H54 (cell line): ENCODE data around the gene TCEAL5.
"Not testable (repeated sequence)": the region's sequence is repeated elsewhere in the genome, so short reads cannot be mapped to it uniquely, and the experiment has no call there.

Experiments used
- DNase-seq: peaks from one replicate; pipeline ENCODE4 v3.0.0; 2011; ENCODE audit warnings: low spot score, mixed read lengths; ENCODE audit not compliant: insufficient read length
- FAIRE-seq: peaks from 3 replicates; lab custom pipeline; 2011; peaks lifted over from hg19 to GRCh38; lab: Jason Lieb, UNC
- POLR2A ChIP-seq: IDR thresholded peaks from 2 replicates; pipeline ENCODE4 v1.6.1; 2011; ENCODE audit warnings: low read depth, mild to moderate bottlenecking, low read length

TCEAL5 gene

GRCh38 chrX:103276581-103277002 is at the start of gene TCEAL5:
Gene TCEAL5, minus strand, starts transcription at chrX:103276750. Its CDS starts 2,187 bp downstream, at chrX:103274563.
- FAIRE-seq (no peak), DNase-seq (no peak)
- TF ChIP-seq POLR2A = no peak

GRCh38 chrX:103311399-103311780 is 34.8 kb upstream of the TCEAL5 start:
- no peak for FAIRE-seq
- no peak for TF ChIP-seq POLR2A
- no peak for DNase-seq

GRCh38 chrX:103310555-103311398 is 34.2 kb upstream of the TCEAL5 start, which contains the start of gene BEX2:
Gene BEX2, minus strand, starts transcription at chrX:103310990. Its CDS starts 1,014 bp downstream, at chrX:103309976.
- DNase-seq (peak; percentile 27), FAIRE-seq (no peak)
- no peak for TF ChIP-seq POLR2A

GRCh38 chrX:103309860-103310554 is 33.5 kb upstream of the TCEAL5 start:
- DNase-seq (no peak), FAIRE-seq (no peak)
- no peak for TF ChIP-seq POLR2A

- DNase-seq, FAIRE-seq: not testable (repeated sequence)
Measured at GRCh38 chrX:103305666-103306065, 29.1 kb upstream of the TCEAL5 start.

- DNase-seq (no peak), FAIRE-seq (no peak)
- no peak for TF ChIP-seq POLR2A
Measured at GRCh38 chrX:103304705-103305104, 28.2 kb upstream of the TCEAL5 start.

GRCh38 chrX:103293118-103293517 is 16.6 kb upstream of the TCEAL5 start:
- no peak for FAIRE-seq
- TF ChIP-seq POLR2A = no peak

GRCh38 chrX:103279624-103280023 is 3.1 kb upstream of the TCEAL5 start:
- DNase-seq (no peak), FAIRE-seq (no peak)
- no peak for TF ChIP-seq POLR2A

More at GRCh38 chrX:103293118-103293517, 16.6 kb upstream of the TCEAL5 start:
- DNase-seq = no peak

GRCh38 chrX:103275947-103276567 is 493 bp downstream of the TCEAL5 start:
- DNase-seq = no peak
- FAIRE-seq = no peak
- no peak for TF ChIP-seq POLR2A

GRCh38 chrX:103274284-103274683 is 2.3 kb downstream of the TCEAL5 start:
- TF ChIP-seq POLR2A = no peak
- DNase-seq (no peak), FAIRE-seq (no peak)

GRCh38 chrX:103258275-103258674 is 18.3 kb downstream of the TCEAL5 start:
- FAIRE-seq (no peak), DNase-seq (no peak)

GRCh38 chrX:103256651-103257050 is 19.9 kb downstream of the TCEAL5 start:
- DNase-seq = no peak
- TF ChIP-seq POLR2A = no peak

More at GRCh38 chrX:103258275-103258674, 18.3 kb downstream of the TCEAL5 start:
- no peak for TF ChIP-seq POLR2A

GRCh38 chrX:103254921-103255493 is 21.5 kb downstream of the TCEAL5 start, which contains the start of gene TCEAL8:
Gene TCEAL8, minus strand, starts transcription at chrX:103255155. Its CDS starts 1,176 bp downstream, at chrX:103253979.
- DNase-seq (peak; percentile 47), FAIRE-seq (peak; percentile 93)

More at GRCh38 chrX:103256651-103257050, 19.9 kb downstream of the TCEAL5 start:
- no peak for FAIRE-seq

More at GRCh38 chrX:103254921-103255493, 21.5 kb downstream of the TCEAL5 start, which contains the start of gene TCEAL8:
- peak; percentile 42; the same call in 1 of the 2 replicates for TF ChIP-seq POLR2A
